SIG-M5 (cell line): ENCODE data around the gene WDR91.
"Not testable (repeated sequence)": the region's sequence is repeated elsewhere in the genome, so short reads cannot be mapped to it uniquely, and the experiment has no call there.

Experiments used
- DNase-seq: peaks from one replicate; lab custom pipeline; 2025; lab: John Stamatoyannopoulos, UW

WDR91 gene

DNA sequence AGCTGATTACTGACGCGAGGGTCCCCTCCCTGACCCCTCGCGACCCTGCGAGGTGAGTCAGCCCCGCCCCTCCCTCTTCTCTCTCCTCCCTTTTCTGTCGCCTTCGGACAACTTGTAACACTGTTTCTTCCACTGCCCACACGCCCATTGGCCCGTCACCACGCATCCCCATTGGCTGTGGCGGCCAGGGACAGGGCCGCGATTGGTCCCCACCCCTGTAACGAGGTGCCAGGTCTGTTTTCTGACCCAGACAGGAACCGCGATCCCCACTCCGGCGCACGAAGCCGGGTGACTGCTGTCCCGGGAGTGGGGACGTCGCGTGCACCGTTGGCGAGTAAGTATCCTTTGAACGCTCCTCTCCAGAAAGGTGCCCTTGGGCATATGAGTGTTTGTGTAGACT is 22.2 kb upstream of the WDR91 start, which contains the start of gene STRA8:
Gene STRA8, plus strand, starts transcription at position 269 of the 400 bp plus-strand sequence. CDS start 6,687 bp downstream, outside the sequence.
- DNase-seq: no peak

DNA sequence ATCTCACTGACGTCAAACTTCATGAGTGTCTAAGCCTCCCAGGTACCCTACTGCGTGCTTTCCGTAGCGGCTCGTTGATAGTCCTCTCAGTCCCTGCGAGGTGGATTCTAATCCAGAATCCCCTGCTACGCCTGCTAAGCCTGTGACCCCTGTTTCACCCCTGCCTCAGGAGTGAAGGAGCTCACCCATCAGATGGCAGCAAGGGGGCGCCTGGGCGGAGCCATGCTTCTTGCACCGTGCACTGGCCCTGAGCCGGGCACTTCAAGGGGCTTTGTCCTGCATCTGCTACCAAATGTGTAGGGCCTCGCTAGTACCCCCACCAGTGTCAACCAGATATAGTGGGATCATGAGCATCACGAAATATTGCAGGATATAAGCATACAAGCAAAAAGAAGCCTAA is 21.4 kb upstream of the WDR91 start:
- no peak for DNase-seq

DNA sequence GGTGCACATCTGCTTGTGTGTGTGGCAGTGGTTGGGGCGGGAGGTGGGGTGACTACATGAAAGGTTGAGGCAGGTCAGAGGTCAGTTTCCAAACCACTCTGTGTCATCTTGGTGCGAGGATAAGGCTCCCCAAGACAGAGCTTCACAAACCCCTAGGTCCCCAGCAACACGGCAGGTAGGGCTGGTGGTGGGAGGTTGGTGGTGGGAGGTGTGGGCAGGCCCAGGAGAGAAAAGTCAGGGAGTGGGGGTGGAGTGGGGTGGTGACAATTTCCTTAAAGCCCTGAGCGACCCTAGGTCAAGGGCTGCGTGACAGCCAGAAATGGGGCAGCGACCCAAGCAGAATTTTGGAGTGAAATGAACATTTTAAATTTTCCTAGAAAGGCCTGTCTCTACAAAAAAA is 20.8 kb upstream of the WDR91 start:
- no peak for DNase-seq

DNA sequence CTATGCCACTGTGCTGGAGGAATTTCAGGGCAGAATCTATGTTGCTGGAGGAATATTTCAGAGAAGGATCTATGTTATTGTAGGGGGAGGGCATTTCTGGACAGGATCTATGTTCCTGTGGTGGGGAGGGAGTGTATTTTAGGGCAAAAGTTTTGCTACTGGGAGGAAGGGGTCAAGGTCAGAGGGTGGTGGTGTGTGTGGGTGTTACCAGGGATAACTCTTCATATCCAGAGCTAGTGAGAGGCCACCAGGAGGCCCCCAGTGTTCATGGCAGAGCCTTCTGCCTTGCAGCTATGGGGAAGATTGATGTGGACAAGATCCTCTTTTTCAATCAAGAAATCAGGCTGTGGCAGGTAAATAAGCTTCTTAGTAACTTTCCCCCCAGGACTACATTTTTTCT is 20.4 kb upstream of the WDR91 start:
- no peak for DNase-seq

DNA sequence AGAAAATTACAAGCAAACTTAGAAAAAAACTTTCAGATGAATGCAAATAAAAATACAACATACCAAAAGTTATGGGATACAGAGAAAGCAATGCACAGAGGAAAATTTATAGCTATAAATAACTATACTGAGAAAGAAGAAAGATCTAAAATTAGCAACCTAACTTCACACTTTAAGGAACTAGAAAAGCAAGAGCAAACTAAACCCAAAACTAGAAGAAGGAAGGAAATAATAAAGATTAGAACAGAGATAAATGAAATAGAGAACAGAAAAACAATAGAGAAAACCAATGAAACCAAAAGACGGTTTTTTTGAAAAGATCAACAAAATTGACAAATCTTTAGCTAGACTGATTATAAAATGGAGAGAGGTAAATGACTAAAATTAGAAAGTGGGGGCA is 12.7 kb upstream of the WDR91 start:
- peak; percentile 66 for DNase-seq

DNA sequence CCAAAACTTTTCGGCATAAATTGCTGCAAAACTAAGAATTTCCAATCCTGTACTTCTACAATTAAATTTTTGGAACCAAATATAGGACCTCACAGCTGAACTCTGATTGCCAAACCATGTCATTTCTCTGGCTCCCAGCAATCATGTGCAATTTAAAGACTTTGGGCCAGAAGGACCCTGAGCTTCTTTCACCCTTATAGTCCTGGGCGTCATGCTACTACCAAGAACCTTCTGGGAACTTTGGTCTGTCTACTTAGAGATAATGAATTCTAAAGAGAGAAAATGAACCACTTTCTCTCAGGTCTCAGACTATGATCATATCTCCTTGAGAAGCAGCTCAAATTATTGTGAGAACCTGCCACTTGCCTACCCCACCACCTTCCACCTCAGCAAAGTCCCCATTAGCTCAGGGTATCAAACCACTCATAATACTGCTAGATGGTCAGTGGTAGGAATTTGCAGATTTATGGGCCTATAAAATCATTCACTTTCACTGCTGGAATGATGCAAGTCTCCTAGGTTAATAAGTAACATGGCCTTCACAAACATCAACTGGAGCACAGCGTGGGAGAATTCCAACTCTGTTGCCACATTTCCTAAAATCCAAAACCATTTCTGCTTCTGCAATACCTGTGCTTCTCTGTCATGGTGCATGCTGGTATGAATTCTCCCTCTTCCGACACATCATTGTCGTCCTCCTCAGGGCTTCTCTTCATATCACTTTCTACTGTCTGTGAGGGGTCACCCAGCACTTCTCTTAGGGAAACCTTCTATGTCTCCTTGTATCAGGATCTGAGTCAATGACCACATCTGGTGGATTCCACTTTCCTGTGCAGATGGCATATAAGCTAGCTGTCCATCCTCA is 6.6 kb upstream of the WDR91 start:
- DNase-seq: no peak

DNA sequence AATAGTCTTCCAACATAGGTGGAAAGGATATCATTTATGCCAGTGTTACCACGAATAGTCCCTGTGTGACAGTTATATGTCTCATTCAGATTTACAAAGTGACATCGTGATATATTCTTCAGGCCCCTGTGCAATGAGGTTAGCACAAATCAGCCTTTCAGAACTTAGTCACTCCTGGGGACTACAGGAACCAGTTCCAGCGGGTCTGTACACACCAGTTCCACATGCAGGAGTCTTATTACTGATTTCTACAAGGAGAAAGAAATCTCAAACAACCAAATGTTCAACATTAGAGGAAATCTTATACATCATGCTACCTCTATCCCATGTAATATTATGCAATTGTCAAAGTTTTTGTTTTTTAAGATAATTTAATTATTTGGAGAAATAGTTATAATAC is 4.4 kb upstream of the WDR91 start:
- DNase-seq: no peak

DNA sequence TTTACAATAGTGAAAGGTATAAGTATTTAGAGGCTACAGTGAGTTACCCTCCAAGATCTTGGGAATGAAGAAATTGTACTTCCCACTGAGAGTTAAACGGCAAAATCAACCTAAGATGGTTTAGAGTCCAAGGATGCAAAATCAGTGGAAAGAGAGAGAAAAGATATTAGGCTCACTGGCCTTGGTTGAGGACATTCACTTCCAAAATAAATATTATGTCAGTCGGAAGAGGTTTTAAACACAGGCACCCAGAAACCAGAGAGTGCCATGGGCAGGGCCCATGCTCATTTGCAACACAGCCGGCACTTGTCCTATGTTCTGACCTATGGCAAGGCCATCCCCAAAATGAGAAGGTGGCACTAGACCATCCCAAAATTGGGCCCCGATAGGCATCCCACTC is 3.9 kb upstream of the WDR91 start:
- DNase-seq: no peak

DNA sequence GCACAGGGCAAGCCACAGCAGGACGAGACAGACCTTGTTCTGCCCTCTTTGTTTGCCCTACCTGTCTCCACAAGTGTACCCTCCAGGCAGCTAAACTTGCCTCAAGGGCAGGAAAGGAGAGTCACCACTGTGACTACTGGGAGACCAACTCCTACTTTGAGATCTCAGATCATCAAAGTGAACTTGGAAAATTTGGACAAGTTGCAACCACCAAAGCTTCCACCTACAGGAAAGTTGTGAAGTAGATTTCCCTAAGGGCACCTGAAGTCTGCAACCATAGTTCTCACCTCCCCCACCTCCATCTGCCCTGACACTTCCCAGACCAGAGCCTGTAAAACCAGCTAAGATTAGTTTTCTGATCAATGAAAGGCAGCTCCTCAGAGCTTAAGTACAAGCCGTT is 2.5 kb upstream of the WDR91 start:
- no peak for DNase-seq

DNA sequence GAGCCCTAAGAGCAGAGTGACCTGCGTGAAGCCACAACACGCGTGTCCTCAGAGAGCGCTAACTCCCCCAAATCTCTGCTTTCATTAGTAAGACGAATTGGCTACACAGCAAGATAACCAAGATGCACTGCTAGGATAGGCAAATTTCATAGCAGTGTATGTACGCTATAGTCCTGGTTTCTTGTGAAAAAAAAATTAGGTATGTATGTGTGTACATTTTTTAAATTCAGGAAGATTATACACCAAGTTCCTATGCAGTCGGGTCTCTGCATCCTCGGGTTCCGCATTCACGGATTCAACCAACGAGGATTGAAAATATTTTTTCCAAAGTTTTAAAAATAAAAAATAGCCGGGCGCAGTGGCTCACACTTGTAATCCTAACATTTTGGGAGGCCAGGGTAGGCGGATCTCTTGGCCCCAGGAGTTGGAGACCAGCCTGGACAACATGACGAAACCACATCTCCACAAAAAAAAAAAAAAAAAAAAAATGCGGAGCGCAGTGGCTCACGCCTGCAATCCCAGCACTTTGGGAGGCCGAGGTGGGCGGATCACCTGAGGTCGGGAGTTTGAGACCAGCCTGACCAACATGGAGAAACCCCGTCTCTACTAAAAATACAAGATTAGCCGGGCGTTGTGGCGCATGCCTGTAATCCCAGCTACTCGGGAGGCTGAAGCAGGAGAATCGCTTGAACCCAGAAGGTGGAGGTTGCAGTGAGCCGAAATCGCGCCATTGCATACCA is 790 bp upstream of the WDR91 start:
- DNase-seq: not testable (repeated sequence)

DNA sequence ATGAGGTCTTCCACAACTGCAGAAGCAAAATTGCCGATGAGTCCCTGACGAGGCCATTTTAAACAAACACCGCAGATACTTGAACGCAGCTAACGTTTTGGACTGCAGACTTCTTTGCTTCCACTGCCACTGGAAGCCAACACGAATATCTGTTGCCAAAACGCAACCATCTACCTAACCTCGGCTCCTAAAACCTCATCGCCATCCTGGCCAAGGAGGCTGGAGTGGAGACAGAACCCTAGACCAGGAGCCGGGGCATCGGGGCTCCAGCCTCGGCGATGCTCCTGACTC is 493 bp downstream of the WDR91 start:
- no peak for DNase-seq

DNA sequence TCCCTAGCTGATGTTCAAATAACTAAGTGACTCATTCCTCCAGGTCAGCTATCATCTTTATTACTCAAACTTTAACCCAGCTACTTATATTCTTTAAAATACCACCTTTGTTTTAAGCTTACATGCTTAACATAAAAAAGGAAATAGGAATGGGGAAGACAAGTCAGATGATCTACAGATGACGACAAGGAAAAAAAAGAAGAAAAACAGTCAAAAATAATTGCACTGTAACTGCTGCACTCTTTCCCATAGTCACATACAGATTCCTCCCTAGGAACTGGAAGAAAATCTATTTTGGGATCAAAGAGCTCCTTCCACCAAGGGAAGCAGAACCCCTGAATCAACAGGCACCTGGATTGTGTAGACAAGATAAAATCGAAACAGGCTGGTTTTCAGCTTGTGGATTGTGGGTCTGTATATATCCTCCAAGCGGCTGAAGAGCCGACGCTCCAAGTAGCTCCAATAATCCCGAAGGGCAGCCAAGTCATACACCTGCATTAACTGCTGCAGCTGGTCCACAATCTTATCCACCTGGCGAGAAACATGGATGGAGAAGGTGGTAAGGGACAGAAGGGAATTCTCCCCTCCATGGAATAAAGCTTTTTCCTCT is 2.0 kb downstream of the WDR91 start:
- no peak for DNase-seq

DNA sequence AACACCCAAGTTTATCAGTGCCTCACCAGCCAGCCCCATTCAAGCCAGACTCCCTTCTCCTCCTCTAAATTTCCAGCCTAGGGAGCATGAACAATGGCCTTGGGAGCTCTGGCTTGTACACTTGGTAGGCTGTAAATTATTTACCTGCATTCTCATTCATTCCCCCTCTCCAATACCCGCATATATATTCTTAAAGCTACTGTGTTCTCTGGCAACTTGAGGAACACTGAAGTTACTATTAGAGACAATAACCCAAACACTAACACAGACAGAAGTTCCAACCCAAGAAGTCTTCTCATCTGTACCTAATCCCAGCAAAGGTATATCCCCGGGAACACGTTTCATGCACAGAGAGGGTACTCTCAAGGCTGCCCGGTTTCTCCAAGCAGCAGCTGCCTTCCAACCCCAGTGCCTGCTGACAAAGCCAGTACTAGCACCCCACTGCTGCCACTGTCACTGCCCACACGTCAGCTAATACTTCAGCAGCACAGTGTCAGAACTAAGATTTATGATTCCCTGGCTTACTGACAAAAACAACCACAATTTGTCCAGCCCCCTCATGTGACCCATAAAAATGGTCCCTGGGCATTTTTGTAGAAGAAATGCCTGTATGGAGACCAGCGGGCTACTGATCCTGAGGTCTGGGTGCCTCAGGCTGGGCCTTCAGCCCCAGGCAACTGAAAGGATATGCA is 3.1 kb downstream of the WDR91 start:
- DNase-seq: no peak

DNA sequence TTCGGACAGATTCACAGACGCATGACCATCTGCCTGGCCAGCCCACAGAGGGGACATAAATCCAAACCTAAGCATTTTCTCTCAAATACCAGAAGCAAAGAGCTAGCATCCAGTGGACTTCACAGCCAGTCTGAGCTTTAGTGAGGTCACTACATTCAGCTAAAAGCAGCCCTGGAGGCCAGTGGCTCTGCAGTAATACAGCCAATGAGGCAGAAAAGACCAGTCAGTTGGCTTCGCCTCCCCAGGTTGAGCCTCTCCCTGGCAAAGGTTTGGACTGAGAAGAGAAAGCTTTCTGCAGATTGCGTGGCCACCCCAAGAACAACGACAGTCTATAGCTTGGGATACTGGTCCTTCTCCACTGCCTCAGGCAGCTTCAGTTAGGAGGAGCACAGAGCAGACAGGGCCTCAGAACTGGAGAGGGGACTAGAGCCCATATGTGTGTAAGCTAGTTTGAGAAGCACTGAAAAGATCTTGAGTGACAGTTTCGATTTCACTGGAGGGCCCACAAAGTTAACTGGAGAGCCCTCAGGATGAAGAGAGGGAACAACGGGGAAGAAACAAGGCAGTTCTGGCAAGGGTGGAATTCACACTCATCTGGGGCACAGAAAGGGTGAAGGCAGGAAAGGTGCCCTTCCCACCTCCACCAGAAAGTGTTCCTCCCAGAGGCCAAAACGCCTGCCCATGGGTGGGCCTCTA is 3.8 kb downstream of the WDR91 start:
- no peak for DNase-seq

DNA sequence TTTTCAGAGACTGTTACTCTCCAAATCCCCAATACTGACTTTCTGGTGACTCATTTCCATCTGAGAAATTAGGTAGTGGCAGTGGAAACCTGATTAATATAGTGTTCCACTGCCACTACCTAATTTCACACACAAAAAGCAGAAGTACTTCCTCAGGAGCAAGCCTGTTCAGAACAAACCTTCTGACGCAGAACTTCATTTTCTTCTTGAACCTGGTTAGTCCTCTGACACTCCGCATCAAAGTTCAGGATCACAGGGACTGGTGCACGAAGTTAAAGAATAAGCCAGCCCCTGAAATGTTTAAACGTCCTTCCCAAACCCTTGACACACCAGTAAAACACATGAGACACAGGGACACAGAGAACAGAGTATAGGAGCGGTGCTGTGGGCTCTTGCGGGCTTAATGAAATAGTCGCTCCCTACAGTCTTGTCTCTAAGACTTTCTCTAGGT is 4.4 kb downstream of the WDR91 start:
- no peak for DNase-seq

DNA sequence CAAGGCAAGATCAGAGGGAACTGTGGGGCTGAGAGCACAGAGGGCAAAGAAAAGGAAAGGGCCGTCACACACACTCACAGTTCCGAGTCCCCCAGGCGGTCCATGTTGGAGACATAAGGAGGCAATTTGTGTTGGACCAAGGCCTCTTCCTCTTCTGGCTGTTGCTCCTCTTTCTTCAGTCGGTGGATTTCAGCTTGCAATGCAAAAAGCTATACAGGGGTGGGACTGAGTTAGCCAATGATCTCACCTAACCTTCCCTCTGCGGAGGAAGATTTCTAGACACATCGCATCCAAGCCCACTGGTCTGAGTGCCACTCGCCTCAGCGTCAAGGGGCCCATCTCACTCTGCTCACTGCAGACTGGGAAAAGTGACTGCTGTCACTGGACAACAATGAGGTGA is 5.5 kb downstream of the WDR91 start:
- no peak for DNase-seq

DNA sequence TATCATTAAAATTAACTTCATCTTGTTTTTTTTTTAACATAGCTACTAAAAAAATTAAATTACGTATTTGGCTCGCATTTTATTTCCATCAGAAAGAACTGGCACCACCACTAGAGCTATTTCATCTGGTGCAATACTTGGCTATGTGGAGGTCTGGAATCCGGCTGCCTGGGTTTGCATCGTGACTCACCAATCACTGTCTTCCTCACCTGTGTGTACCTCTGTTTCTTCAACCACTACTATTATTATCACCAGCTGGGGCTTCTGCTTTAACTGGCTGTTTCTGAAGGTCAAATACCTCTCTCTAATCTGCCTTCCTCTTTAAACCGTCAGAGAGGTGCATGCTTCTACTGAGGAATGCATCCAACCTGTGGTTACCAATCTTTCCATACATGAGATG is 6.5 kb downstream of the WDR91 start:
- no peak for DNase-seq

DNA sequence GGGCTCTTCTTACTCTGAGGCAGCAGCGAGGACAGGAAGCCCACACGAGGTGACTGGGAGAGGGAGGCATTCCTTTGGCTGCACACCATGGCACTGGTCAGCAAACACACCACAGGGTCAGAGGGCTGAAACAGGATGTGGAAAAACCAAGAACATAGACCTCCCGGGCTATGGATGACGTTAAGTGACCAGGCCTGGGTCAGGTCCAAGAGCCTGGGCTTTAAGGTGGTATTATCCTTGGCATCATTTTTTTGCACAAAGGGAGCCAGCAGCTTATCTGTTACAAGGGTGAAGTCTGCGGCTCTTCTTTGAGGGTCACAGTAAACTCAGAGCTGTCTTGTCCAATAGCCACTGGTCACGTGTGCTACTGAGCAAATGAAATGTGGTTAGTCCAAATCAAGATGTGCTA is 7.0 kb downstream of the WDR91 start:
- no peak for DNase-seq

DNA sequence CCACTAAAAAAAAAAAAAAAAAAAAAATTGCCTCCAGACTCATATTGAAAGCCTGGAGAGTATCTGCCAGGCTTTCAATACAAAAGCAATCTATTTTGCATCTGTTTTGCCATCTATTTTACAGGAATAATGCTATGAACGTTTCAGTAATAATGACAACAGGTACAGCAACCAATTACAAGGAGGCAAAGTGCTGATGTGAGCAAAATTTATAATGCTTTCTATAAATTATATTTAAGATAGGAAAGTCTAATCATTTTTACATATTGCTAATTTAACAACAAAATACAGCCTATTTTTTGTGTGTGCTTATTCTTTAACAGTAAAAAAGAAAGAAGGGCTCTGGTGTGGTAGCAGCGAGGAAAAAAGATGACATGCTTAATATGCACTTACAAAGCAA is 10.0 kb downstream of the WDR91 start:
- DNase-seq: no peak

DNA sequence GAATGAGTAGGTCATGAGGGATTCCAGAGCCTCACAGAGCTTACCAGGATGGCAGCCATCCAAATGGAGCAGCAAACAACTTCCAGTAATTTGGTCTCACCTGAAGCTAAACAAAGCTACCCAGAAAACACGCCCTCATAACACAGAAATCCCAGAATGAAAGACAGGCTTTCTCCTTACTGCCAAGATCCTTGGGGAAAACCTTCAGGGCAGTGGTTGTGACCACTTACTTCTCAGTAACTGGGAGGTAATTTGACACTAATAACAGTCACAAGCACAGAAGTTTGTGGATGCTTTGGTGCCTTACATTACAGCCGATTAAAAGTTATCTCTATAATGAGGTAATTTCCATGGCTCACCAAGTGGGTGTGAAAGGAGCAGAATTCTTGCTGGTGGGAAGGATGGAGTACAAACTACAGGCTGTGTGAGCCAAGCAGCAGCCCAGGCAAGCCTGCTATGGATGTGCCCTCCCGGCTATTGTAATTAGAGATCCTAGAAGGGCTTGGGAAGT is 10.4 kb downstream of the WDR91 start:
- DNase-seq: no peak

DNA sequence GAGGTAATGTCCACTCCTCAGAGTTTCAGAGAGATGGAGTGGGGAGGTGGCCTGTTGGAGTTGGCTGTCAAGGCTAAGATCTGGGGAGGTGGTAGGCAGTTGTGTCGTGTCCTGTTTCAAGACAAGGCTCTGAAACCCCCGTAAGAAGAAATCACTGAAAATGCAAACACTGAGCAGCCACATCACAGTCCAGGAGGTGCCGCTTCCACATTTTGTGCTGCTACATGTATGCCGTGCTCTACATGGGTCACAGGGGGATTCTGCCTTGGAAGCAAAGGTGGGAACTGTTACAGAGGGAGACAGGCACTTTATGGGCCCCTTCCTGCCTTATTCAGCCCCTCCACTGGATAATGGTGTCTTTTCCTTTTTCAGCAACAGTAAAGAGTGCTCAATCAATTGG is 11.9 kb downstream of the WDR91 start:
- no peak for DNase-seq
